HG03342 (cell line): ENCODE data around the gene MALAT1.

Experiments used
- ATAC-seq: cut with Tn5 transposase; IDR thresholded peaks from one replicate; pipeline ENCODE4 v1.9.1; 2021; ENCODE audit warnings: mild to moderate bottlenecking, moderate library complexity; ENCODE audit not compliant: unreplicated experiment

Gene MALAT1

DNA sequence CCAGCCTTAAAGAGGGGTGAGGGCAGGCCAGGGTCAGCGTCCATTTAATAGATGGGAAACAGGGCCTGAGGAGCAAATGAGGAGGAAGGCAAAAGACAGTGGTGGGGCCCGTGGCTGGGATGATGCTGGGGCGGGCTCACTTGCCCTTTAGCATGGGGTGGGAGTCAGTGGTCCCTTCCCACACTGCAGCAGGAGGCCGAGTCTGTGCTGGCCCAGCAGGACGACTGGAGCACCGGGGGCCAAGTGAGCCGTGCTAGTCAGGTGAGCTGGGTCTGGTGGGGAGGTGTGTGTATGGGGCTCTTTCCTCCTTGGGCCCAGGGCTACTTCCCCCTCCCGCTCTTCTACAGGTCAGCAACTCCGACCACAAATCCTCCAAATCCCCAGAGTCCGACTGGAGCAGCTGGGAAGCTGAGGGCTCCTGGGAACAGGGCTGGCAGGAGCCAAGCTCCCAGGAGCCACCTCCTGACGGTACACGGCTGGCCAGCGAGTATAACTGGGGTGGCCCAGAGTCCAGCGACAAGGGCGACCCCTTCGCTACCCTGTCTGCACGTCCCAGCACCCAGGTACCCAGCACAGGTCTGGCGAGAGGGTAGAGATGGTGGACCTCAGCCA is 38.9 kb downstream of the MALAT1 start:
- no peak for ATAC-seq

DNA sequence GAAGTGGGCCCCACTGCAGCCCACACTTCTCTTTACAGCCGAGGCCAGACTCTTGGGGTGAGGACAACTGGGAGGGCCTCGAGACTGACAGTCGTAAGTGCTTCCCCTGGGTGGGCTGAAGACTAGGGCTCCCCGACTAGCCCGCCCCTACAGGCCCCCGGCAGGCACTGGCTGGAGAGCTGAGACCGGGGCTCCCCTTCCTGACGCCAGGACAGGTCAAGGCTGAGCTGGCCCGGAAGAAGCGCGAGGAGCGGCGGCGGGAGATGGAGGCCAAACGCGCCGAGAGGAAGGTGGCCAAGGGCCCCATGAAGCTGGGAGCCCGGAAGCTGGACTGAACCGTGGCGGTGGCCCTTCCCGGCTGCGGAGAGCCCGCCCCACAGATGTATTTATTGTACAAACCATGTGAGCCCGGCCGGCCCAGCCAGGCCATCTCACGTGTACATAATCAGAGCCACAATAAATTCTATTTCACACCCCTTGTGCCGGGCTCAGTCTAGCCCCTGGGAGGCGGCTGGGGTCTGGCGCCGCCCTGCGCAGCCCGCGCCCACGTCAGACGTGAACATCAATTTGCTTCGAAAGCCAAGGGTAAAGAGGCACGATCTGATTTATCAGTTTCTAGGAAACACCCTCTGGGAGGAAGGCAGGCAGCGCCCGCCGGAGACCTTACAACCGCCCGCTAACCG is 39.5 kb downstream of the MALAT1 start:
- ATAC-seq: no peak

DNA sequence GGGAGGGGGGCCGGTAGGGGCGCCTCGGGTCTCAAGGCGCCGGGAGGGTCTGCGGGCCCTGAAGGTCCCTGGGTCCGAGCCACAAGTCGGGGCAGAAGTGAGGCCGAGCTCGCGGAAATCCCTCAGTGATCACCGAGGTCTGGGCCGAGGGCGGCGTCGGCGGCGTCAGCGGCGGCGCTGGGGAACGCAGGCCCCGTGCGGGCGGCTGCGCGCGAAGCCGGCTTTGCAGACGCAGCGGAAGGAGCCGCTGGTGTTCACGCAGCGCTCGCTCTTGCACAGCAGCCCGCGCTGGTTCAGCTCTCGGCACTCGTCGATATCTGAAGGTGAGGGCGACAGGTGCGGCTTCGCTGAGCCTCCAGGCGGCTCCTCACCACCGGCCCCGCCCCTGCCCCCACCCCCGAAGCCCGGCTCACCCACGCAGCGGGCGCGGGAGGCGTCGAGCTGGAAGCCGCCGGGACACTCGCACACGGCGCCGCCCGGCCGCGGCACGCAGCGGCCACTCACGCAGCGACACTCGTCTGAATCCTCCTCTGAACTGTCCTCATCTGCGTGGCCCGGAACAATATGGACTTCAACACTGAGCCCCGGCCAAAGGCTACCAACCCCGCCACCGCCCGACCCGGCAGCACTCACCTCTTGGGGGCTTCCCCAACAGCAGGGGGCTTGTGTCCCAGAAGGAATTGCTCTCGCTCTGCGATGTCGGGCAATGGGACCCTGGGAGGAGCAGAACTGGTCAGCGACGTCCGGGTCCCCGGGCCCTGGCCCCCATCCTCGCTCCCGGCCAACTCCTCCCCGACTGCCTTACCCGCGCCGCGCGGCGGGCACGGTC is 40.3 kb downstream of the MALAT1 start:
- no peak for ATAC-seq

DNA sequence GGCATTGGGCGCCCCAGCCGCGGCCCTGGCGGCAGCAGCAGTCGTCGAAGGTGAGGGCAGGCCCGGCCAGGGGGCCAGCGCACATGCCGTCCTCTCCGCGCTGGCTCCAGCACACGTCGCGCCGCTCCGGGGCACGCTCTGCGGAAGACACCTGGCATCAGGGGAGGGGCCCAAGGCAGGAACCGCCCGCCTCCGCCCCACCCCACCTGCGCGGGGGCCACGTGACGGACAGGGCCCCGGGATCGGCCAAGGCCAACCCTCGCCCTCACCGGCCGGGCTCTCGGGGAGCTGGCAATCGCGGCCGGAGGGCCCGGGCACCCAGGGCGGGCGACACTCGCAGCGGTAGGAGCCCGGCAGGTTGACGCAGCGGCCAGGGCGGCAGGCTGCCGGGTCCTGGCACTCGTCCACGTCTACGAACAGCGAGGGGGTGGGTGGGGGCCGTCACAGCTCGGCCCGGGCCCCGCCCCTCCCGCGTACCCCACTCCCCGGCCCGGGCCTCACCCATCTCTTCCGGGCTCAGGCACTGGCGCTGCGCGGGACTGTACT is 41.0 kb downstream of the MALAT1 start:
- ATAC-seq: peak; percentile 53

DNA sequence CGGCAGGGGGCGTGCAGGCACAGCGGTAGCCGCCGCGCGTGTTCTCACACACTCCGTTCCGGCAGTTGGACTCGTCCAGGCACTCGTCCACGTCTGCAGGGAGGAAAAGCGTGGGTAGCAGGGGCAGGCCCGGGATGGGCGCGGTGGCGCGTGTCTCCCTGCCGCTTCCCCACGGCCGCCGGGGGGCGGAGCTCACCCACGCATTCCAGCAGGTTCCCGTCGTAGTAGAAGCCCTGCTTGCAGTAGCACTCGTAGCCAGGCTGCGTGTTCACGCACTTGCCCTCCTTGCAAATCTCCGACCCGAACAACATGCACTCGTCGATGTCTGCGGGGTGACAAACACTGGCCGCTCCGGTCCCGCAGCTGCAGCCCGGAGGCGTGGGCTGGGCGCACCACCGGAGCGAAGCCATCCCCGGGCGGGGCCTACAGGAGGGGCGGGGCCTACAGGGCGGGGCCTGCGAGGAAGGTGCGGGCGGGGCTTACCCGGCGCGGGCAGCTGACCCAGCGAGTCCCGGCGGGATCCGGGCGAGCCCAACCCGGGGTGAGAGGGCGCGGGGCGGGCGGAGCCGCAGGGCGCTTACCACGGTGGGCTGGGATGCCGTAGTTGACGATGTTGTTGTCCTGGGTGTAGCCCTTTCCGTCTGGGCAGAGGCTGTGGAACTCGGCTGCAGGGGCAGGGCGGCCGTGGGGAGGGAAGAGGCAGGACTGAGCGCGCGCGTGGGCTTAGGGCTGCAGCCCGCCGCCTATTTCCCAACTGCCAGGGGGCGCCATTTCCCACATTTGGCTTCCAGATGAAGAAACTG is 41.6 kb downstream of the MALAT1 start:
- ATAC-seq: peak; percentile 69

DNA sequence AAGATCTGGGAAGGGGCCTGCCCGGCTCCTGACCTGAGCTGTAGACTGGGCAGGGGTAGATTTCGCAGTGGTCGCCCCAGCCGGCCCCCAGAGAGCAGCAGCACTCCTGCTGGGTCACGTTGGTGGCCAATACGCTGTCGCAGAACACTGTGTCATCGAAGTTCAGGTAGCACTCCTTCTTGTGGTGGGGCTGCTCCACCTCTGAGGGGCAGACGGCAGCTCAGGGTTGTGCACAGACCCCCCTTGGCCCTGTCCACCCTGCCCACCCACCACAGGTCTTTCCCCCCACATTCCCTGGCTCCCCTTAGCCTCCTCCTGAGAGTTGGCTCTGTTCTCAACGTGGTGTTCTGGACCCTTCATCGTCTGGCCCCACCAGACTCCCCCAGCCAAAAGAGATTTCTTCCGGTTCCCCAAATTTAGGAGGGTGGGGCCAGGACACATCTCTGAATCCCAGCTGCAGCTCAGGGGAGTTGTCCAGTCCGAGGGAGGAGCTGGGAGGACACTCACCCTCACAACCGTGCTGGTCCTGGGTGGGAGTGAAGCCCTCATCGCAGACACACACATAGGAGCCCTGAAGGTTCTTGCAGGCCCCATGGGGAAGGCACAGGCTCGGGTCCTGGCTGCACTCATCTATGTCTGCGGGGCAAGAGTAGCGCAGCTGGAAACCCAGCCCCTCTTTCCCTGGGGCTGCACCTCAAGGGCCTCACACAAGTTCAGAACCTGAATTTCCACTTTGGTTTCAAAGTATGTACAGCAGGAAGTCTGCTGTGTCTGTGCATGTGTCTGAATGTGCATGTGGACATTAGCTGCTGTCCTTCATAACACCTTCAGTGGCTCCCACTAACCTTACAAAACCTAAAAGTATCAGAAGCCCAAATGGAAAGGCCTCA is 42.5 kb downstream of the MALAT1 start:
- no peak for ATAC-seq

DNA sequence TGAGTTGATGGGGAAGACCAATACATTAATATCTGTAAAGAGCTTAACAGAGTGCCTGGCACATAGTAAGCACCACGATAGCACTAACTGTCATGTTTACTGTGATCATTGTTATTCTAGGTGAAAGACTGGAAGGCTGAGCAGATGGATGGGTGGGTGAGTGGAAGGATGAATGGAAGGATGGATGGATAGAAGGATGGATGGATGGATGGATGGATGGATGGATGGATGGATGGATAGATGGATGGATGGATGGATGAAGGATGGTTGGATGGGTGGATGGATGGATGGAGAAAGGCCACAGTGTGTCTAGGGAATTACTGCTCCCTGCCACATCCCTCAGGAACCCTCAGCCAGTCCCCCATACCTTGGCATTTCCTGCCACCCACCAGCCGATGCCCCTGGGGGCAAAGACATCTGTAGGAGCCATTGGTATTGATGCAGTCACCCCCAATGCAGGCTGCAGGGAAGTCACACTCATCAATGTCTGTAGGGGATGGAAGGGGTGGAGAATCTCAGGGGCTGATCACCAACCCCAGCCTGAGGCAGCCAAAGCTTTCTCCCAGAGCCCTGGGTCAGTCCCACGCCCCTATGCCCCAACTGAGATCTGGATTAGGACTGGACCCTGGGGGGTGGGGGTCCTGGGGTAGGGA is 44.0 kb downstream of the MALAT1 start:
- ATAC-seq: no peak

DNA sequence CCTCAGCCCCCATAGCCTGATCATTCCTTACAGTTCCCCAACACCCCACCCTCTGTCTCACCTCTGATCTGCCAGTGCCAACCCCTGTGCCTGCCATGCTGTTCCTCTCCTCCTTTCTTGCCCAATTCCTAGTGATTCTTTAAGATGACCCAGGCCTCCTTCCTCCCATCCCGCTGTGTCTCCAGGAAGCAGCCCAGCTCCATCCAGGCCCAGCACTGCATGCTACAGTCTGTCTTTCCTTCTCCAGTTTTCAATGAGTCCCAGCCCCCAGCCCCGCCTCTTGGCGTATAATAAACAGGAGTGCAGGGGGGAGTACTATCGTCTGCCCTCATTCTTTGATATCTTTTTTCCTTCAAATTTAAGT is 47.0 kb downstream of the MALAT1 start:
- no peak for ATAC-seq

DNA sequence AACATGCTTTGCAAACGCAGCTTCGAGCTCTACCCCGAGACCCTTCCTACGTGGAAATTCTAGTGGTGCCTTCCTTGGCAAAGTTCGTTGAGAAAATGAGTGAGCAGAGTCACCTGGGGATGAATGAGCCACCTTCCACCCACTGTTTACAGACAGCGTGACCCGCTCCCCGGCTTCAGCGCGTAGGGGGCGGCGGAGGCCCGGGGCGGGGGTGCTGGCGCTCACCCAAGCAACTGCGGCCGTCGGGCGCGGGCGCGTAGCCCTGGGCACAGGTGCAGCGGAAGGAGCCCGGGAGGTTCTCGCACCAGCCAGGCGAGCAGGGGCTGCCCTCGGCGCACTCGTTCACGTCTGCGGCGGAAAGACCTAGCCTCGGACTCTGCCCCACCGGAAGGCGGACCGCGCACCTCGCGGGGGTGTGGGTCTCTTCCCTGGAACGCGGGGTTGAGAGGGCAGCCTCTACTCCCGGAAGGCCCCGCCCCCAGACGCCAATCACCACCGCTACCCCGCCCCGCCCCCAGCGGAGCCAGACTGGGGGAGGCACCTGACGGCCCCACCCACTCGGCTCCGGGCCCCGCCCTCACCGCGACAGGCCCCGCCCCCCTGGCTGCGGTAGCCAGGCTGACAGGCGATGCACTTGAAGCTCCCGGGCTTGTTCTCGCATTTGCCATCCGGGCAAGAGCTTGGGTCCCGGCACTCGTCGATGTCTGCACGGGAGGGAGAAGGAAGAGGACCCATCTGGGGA is 47.5 kb downstream of the MALAT1 start:
- ATAC-seq: peak; percentile 68

DNA sequence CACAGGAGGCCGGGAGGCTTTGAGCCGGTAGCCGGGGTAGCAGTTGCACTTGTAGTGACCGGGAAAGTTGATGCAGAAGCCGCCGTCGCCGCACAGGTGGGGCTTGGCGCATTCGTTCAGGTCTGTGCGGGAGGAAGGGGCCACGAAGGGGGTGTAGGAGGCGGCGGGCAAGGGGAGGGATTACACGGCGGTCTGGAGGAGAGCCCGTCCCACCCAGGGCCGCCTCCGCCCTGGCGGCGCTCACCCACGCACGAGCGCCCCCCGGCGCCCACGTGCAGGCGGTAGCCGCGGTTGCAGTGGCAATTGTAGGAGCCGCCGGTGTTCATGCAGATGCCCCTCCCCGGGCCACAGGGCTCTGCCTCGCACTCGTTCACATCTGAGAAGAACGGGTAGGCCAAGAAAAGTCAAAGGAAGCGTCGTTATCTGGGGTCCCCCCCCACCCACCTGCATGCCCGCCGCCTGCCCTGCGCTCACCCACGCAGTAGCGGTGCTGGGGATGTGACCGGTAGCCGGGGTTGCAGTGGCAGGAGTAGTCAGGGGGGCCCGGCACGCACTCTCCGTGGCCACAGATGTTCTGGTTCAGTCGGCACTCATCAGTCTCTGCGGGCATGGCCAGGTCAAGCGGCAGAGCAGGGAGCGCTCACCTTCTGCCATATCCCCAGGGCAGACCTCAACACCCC is 48.7 kb downstream of the MALAT1 start:
- ATAC-seq: no peak

DNA sequence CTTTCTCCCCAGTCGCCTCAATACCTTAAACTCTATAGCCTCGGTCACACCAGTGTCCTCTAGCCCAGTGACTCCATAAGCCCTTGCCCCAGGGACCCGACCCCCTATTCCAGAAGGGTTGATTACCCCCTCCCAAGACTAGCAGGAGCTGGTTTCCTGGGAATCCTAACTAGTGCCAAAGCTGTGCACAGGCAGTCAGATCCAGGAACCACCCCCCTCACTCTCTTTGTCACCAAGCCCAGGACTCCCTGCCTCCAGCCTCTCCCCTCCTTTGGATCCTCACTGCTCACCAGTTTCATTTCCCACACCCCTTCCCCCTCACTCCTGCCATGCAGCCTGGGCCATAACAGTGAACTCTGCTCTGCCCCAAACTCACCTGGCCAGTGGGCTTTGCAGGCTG is 49.5 kb downstream of the MALAT1 start:
- no peak for ATAC-seq

DNA sequence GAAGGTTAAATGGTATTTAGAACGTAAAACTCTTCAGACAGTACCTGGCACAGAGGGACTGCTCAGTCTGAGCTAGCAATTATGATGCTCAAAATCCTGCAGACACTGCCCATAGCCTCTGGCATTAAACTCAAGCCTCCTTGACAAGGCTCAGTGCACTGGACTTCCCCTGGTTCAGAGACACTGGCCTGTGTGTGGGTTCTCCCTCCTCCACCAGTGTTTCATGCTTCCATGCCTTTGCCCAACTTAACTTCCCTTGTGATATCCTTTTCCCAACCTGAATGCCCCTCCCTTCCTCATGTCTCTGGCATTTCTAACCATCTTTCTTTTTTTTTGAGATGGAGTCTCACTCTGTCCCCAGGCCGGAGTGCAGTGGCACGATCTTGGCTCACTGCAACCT is 50.3 kb downstream of the MALAT1 start:
- no peak for ATAC-seq

DNA sequence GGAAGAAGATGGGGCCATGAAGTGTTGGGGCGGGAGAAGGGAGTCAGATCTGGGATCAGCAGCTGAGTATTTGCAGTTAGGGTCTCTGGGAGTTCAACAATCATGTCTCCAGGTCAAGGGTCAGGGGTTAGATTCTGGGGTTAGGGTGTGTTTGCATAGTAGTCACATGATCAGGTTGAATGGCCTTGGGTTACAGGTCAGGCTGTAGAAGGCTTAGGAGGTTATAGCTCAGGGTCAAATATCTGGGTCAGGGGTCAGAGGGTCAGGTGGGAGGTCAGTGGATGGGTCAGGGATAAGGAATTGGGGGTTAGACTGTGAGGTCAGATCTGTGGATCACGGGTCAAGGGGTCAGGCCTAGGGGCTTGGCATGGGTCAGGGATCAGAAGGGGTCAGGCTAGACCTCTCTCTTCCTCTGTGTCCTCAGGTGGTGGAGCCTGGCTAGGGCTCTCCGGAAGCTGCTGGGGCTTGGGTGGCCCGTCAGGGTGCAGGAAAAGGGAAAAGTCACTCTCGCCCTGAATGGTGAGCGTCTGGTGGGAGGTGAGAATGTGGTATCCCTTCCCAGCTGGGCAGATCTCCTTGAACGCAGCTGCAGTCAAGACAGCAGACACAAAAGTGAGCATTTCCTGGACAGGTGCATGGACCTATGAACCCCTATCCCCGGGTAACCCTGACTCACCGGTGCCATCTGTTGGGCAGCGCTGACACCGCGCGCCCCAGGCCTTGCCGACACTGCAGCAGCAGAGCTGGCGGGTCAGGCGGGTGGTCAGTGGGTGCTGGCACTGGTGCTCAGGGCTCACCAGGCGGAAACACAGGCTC is 52.9 kb downstream of the MALAT1 start:
- ATAC-seq: no peak

DNA sequence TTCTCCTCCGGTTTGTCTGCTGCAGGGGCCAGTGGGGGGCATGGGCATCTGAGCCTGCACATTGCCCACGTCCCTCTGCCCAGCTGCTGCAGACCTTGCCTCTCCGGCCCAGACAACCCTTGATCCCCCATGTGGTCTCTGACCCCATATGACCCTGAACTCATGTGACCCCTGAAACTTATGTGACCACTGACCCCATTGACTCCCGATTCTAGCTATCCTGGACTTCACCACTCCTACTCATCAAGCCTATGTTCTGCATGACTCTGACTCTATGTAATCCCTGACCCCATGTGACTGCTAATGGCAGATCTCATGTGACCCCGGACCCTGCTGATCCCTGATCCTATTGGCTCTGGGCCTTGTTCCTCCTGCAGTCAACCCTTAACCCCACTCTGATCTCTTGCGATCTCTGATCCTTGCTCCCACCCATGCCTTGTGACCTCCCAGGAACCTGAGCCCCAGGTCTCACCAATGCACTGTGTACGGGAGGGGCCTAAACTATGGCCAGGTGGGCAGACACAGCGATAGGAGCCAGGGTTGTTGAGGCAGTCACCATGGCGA is 53.6 kb downstream of the MALAT1 start:
- ATAC-seq: no peak

DNA sequence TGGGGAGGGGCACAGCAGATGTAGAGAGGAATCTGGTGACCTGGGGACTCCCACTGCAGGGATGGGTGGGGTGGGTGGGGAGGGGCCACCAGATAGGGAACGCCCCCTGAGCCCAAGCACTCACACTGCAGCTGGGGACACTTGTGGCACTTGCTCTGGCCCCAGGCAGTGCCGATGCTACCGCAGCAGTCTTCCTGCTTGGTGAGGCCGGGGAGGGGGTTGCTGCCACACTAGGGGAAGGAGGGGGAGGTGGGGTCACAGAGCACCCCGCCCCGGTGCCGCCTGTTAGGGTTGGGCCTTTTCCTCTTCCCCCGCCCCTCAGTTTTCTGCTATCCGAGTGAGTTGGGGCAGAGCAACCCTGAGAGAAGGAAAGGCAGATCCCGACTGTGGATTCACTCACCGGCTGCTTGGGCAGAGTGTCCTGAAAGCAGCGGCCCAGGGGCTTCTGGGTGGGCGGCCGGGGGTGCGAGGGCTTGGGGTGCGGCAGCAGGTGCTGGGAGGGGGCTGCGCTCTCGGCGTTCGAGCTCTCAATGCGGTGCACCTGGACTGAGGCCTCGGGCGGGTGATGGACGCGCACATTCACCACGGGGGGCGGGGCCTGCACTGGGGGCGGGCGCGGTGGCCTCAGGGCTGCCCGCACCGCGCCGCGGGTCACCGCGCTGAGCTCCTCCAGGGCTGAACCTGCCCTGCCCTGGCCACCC is 54.6 kb downstream of the MALAT1 start:
- no peak for ATAC-seq

DNA sequence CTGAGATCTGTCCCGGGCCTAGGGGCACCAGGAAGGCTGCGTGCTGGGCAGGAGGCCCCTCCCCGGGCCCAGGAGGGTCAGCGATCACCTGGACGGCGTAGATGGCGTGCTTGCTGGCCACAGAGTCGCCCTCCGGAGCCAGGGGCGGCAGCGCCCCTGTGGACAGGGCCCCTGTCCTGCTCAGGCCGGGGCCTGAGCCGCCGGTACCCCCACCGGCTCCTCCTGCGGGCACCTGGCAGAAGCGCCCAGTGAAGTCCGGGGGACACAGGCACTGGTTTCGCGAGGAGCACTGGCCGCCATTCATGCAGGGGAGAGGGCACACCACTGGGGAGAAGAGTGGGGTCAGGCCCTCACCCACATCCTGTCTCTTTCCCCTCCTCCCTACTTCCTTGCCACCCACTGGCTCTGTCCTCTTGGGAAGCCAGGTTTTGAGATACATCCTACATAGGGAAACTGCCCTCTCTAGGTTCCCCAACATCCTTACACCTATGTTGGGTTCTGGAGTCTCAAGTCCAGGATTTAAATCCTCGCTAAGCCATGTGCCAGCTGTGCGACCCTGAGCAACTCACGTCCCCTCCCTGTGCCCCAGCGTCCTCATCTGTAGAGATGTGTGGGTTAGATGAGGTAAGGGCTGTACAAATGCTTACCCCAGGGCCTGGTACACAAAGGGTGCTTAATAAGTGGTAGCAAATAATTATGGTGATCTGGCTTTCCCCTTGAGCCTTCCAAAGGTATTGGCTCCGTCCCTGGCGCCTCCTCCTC is 55.4 kb downstream of the MALAT1 start:
- no peak for ATAC-seq
